ENCODE data around the gene ARRB1.

The ARRB1 gene

DNA sequence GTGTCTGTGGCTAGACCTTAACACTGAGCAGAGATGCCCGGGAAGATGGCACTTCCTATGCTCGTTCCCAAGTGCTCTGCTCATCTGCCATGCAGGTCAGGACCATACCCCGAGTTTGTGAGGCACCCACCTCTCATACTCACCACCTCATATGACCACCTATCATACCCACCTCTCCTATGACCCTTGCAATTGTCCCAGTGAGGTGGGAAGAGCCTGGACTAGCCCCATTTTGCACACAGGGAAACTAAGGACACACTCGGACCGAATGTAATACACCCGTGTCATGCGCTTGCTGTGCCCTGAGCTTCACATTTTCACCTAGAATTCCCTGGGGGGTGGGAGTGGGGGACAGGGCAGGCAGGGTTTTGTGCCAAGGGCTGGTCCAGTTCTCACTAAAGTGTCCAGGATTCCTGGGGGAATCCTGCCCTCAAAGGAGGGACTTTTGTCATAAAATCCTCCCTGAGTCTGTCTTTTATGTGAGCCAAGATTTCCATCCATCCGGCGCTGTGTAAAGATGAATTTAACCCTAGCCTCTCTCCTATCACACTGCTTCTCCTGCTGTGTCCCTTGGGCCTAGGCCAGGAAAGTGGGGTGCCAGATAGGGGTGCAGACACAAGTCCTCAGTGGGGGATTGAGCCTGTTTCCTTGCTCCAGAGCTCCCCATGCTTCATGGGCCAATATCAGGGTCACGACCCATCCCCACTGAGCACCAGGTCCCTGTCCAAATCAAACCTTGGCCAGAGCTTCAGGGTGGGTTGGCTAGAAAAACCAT, 90.9 kb downstream of the ARRB1 start:
- DNase-seq (ENCODE audit: low read depth, low spot score) = no peak

DNA sequence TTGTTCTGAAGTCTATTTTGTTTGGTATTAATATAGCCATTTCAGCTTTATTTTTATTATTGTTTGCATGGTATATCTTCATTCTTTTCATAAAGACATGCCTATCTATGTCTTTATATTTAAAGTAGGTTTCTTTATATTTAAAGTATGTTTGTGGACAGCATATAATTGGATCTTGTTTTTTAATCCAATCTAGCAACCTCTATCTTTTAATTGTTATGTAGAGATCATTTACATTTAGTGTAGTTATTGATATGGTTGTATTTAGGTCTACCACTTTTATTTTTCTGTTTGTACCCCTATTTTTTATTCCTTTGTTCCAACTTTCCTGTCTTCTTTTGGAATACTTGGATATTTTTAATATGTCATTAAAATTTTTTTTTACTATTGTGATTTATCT, 97.1 kb downstream of the ARRB1 start:
- no peak for DNase-seq (ENCODE audit: low read depth, low spot score)

DNA sequence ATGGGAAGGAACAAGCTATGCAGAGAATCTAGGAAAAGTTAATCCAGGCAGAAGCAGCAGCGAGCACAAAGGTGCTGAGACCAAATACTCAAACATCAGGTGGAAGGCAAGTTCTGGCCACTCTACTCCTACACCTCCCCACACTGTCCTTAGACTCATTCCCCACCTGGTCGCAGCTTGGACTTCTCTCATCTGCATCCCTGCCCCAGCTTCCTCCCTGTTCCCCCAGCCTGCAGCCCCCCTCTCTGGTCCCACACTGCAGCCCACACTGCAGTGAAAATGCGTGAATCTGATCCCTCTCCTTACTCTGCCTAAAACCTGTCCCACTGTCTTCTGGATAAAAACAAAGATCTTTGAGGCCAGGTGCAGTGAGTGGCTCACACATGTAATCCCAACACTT, 101.8 kb downstream of the ARRB1 start:
- no peak for DNase-seq (ENCODE audit: low read depth, low spot score)

DNA sequence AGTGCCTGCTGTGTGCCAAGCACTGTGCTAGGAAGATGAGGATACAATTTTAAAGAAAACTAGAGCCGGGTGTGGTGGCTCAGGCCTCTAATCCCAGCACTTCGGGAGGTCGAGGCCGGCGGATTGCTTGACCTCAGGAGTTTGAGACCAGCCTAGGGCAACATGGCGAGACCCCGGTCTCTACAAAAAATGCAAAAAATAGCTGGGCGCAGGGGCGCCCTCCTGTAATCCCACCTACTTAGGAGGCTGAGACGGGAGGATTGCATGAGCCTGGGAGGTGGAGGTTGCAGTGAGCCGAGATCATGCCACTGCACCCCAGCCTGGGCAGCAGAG, 102.6 kb downstream of the ARRB1 start:
- no peak for DNase-seq (ENCODE audit: low read depth, low spot score)

DNA sequence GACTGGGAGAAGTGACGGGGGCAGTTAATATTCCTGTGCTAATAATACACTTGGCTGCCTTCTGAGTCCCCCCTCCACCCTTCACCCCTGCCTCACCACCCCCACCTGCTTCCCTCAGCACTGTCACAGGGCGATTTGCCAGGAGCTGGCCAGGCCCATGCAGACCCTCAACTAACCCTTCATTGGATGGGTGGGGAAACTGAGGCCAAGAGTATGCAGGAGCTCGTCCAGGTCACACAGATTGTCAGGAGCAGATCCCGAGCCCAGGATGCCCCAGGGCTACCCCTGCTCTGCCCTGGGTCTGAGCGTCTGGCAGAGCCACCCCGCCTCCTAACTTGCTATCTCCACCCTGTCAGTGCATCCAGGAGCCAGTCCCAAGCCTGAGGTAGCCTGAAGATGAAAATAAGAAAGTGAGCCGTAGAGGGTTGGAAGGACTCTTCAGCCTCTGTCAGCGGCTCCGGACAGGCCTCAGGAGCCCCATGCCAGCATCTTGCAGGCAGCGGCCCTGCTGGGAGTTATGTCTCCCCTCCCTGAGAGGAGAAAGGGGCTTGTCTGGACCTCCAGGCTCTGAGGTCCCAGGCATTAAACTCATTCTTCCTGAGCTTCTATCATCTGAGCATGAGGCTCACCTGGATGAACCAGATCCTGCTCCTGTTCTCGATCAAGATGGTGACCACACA, 104.7 kb downstream of the ARRB1 start:
- DNase-seq (ENCODE audit: low read depth, low spot score) = no peak

DNA sequence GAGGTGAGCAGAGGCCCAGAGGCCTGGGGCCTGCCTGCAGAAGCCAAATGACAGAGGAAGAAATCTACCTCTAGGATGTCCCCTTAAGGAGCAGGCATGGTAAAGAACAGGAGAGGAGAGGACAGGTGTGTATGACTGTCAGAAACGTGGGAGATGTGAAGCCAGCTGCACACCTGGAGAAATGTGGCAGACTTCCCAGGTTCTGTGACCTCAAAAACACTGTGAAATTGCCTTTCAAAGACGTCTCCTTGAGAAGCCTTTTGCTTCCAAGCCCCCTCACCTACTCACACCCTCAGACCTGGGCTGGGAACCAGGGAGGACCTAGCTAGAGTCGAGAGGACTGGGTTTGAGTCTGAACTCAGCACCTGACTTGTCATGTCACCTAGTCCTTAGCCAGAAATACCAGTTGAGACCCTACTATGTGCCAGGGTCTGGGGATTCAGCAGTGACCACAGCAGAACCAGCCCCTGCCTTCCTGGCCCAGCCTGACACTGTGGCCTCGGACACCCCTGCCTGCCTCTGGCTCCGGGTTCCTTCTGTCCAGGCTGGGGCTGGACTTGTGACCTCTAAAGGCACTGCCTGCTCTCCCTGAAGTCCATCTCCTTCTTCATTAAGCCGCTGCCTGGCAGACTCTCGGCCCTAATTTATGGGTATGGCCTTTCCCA, 105.3 kb downstream of the ARRB1 start:
- DNase-seq (ENCODE audit: low read depth, low spot score) = no peak

DNA sequence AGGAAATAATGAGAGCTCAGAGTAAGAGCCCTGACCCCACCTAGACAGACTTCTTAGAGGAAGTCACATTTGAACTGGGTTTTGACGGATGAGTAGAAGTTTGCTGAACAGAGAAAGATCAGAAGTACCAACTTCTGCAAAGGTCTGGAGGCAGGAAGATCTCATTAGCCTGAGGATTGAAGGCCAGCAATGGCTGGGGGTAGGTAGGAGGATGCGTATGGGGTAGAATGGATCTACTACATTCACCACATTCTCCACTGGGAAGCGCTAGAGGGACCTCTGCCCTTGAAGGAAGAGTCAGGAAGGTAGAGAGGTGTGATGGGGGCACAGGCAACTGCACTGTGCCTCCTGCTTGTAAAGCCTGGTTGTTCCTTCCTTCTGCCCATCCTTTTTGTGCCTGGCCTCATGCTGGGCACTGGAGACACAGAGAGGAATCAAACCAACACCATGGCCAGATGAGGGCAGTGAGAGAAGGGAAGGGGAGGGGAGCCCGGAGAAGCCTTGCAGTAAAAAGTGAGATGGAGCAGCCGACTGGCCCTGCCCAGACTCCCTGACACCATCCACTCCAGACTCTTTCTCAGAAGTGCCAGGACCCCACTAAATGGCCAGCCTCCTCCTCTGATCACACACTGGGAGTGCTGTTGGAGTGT, 106.0 kb downstream of the ARRB1 start:
- no peak for DNase-seq (ENCODE audit: low read depth, low spot score)

DNA sequence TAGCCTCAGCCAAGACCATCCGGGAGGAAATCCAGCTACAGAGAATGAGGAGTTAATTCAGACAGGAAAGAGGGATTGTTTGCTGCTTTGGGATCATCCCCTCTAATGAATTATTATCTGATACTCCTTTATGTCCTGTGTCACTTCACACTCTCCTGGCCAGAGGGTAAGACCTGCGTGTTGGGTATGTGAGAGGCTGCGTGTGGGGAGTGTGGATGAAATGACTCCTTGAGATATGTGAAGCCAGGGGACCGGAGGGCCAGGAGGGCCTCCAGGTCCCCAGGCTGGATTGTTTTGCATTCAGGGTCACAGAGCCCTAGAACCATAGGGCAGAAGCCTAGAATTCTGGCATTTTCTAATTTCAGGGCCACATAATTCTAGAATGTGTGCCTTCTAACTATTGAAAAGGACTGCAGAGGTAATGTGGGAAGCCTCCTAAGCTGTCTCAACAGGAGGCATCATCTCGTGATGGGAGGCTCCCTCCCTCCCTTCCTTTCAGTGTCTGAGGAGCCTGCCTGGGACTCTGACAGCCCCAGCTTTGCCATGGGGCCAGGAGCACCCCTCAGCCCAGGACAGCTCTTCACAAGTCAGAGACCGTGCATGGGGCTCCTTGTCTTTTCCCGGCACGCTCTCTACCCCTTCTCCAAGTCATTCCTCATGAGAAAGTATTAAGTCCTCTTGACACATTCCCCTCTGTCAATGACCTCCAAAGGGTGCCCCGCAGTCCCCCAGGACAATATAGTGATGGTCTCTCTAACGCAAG, 107.2 kb downstream of the ARRB1 start:
- no peak for DNase-seq (ENCODE audit: low read depth, low spot score)

DNA sequence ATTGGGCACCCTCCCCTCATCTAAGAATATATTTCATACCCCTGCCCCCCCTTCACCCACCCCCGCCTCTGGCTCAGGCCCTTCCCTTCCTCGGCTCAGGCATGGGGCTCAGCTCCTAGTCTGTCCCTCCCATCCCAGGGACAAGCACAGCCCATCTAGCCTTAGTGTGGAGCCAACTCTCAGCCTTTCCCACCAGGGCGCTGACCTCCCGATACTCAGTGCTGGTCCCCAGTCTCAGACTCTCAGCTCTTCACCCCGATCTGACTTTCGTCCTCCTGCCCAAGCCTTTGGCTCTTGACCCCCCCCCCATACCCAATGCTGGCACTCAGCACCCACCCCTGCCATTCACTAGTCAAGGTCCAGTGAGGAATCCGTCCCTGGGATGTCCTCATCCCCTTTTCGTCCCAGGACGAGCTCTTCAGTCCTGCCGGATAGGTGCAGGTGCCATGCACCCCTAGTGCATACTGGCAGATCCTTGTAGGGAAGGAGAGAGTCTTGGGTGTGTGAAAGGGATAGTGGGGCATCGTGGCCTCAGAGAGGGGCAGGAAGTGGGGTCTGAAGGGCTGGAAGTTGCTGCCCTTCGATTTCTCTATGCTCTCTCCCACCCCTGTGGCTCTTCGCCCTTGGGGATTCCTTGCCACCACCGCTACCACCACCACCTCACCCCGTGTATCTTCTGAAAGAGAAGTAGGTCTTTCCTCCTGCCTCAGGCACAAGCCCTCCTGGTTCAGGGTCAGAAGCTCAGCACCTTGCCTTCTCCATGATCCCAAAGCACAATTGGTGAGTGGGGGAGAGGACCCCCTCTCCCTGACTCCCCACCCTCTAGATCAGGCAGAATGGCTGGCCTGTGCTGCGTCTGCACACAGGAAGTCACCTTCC, 108.5 kb downstream of the ARRB1 start:
- no peak for DNase-seq (ENCODE audit: low read depth, low spot score)

DNA sequence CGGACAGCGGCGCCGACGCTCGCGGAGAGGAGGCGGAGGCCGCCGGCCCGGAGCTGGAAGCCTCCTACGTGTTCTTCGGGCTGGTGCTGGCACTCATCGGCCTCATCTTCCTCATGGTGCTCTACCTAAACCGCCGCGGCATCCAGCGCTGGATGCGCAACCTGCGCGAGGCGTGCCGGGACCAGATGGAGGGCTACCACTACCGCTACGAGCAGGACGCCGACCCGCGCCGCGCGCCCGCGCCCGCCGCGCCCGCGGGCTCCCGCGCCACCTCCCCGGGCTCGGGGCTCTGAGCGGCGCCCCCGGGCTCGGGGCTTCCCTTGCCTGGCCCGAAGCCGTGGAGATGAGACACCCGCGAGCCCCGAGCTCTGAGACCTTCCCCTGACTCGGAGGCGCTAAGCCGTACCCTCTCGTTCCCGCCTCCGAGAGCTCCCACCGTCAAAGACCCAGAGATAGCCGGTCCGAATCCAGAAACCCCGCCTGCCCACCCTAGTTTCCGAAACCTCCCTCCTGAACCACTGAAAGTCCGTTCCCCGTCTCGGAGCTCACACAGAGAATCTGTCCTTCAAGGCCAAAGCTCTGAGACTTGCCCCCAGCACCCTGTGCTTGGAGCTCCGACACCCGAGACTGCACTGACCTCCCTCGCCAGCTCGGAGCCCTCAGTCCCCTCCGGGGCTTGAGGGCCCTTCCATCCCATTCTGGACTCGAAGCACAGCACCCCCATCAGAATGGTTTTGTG, 109.4 kb downstream of the ARRB1 start:
- DNase-seq (ENCODE audit: low read depth, low spot score) = no peak

DNA sequence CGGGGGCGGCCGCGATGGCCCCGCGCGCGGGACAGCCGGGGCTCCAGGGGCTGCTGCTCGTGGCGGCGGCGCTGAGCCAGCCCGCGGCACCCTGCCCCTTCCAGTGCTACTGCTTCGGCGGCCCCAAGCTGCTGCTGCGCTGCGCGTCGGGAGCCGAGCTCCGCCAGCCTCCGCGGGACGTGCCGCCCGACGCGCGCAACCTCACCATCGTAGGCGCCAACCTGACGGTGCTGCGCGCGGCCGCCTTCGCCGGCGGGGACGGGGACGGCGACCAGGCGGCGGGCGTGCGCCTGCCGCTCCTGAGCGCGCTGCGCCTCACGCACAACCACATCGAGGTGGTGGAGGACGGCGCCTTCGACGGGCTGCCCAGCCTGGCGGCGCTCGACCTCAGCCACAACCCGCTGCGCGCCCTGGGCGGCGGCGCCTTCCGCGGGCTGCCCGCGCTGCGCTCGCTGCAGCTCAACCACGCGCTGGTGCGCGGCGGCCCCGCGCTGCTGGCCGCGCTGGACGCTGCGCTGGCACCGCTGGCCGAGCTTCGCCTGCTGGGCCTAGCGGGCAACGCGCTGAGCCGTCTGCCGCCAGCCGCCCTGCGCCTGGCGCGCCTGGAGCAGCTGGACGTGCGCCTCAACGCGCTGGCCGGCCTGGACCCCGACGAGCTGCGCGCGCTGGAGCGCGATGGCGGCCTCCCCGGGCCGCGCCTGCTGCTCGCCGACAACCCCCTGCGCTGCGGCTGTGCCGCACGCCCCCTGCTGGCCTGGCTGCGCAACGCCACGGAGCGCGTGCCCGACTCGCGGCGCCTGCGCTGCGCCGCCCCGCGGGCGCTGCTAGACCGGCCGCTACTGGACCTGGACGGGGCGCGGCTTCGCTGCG, 110.2 kb downstream of the ARRB1 start:
- DNase-seq (ENCODE audit: low read depth, low spot score) = no peak

DNA sequence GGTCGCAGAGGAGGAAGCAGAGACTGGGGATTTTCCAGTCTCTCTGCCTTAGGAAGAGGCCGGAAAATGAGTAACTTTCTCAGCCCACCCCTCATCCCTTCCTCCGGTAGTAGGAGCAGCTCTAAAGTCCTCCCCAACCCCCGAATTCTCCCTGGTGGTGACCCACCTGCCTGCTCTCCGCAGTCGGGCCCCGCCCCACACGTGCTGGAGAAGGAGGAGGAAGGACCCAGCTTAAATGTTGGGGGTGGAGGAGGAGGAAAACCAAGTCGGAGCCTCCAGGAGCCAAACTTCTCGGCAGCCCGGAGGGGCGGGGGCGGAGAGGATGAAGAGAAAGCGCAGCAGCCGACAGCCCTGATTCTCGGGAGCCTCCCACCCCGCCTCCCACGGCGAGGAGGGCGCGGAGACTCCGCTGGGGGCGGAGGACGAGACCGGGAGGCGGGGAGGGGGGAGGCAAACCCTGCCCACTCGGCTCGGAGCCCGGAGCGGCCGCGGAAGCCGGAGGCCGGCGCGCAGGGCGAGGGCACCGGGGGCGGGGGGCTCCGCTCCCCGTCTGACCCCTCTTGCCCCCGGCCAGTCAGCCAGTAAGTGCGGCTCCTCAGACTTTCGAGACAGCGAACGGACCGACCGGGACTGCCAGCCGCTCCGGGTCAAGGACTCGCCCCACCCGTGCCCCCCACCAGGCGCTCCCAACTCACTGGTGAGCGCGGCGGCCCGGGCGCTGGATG, 111.0 kb downstream of the ARRB1 start, which contains the start of gene TPBGL:
TSS of gene TPBGL (plus strand) at position 464 of the 725 bp plus-strand sequence. CDS start 276 bp downstream, outside the sequence.
- DNase-seq (ENCODE audit: low read depth, low spot score) = no peak

DNA sequence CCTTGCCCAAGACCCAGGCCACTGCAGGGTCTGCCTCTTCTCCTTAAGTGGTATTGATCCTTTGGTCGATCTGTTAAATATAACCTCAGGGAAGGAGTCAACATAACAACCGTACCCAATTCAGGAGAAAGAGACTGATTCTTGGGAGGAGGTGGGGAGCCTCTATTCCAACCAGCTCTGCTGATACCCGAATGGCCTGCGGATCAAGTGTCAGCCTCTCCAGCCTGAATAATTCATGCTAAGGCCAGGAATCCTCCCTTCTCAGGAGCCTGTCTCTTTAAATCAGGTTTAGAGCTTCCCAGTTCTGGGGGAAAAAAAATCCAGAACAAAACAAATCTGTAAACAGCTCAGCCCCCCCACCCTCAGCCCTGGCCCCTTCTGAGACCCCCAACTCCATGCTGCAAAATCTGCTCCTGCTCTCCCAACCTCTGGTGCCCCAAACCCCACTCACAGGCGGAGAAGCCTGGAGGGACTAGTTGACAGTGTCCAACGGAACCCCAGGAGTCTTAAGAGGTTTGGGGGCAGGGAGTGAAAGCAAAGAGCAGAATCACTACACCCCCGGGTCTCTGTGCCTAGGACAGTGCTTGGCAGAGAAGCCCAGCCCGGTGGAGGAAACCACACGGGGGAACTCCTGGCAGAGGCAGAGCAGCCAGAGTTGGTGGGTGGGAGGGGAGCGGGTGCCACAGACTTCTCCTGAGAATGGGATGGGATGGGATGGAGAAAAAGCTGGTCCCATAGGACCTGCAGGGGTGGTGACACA, 111.8 kb downstream of the ARRB1 start:
- DNase-seq (ENCODE audit: low read depth, low spot score) = no peak

DNA sequence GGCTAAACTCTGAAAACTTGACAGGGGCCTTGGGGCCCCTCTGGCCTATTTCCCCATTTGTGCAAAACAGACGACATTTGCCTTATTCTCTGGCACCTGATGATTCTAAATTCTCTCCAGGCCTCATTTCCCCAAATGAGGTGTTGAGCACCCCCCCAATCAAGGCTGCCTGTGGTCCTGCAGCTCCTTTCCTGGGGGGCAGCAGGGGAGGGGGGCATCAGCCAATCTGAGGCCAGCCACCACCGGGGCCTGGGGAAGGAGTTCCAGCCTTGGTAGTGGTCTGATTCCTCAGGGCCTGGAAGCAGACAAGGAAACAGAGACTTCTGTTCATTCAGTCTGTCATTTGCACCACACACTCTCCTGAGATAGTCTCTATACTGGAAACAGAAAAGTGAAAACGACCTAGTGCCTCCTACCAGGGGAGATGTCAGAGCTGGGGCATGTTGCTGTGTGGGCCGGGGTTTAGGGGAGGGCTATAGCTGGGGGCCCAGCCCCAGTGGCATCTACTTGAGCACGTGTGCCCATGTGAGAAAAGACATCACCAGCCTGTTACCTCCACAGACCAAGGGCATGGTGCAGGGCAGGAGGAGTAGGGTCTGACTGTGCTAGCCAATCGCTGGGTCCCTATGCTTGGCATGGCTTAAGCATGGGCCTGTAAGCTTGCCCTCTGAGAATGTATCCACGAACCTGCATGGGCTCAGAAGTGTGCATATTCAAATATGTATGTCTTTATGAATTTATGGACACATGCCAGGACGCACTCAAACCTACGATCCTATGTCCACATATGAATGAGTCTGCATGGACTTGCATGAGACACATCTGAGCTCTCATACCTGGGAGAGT, 112.6 kb downstream of the ARRB1 start:
- no peak for DNase-seq (ENCODE audit: low read depth, low spot score)

DNA sequence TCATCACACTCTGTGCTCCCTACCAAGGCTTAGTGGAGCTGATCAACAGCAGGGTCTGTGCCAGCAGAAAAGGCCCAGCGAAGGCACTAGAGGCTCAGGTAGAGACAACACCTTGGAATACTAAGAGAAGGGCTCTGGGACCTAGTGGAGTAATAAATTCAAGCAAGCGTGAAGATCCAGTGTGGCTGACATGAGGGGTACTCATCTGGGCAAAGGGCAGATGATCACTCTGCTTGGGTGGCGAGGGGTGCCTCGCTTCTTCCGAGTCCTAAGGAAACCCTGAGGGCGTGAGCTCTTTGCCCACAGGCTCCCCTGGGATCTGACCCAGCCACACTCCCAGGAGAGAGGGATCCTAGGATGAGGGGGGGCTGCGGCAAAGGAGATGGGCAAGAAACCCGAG, 114.4 kb downstream of the ARRB1 start:
- no peak for DNase-seq (ENCODE audit: low read depth, low spot score)

DNA sequence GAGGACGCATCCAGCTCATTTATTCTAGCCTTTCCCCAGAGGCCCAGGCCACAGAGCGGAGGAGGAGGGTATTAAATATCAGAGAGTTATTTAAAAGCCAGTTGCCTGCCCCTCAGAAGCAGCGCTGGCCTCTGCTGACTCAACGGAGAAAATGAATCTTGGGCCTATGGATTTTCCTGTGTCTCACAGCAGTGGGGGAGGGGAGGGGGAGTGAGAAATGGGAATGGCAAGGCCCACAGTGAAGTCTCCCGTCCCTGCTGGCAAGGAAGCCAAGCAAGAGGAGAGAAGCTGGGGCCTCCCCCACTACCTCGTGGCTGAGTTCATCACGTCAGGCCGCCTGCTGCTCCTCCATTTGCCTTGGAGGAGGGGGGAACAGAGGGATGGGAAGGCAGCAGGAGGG, 115.4 kb downstream of the ARRB1 start:
- DNase-seq (ENCODE audit: low read depth, low spot score) = no peak

DNA sequence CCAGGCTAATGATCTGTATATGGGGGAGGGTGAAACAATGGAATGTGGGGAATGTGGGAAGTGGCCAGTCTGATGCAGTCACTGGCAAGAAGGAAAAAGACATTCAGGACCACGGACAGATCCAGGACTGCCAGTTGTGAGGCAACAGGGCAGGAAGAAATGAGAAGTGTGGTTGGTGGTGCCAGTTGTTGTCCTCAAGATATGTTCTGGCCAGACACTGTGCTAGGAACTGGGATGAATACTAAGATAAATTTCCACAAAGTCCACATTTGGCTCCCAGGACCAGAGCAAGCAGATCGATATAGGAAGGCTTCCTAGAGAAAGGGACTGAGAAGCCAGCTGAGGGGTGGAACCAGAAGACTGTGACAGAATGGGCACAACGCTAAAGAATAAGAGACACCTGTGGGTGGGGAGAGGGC, 117.7 kb downstream of the ARRB1 start:
- no peak for DNase-seq (ENCODE audit: low read depth, low spot score)
